ENCODE measurements around the gene ARSJ. TPM values are rescaled to one million over a fixed set of nuclear protein-coding genes. Genes with fewer than 3 reads are reported as not detected.
"Not testable (repeated sequence)": the region's sequence is repeated elsewhere in the genome, so short reads cannot be mapped to it uniquely, and the experiment has no call there.

ARSJ gene
- total RNA-seq, 2 donors from 2014 or later: 15.0 to 25.0 TPM

DNA sequence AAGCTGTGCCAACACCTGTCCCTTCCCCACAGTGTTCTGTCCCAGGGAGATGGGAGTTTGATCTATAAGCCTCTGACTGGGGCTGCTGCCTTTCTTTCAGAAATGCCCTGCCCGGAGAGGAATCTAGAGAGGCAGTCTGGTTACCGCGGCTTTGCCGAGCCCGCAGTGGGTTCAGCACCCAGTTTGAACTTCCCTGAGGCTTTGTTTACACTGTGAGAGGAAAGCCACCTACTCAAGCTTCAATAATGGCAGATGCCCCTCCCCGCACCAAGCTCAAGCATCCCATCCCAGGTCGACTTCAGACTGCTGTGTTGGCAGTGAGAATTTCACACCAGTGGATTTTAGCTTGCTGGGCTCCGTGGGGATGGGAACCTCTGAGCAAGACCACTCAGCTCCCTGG lies 33.3 kb upstream of the ARSJ start:
- Histone ChIP-seq H3K36me3 (no peaks in the 10 kb centered on the region), H3K4me1 (ENCODE audit: control insufficient read depth in 1 of 2, low read depth in 2 of 2) (no peaks in the 10 kb centered on the region), H3K27me3 (replicated peaks; ENCODE audit: insufficient read depth) (no peaks in the 10 kb centered on the region), H3K27ac (no peak overlapping the region), H3K4me3 (no peak overlapping the region), H3K9me3 (no peaks in the 10 kb centered on the region)
- ATAC-seq (ENCODE audit: insufficient number of reproducible peaks, low FRiP score, low read depth) (no peak), DNase-seq (ENCODE audit: low spot score) (no peak)
- TF ChIP-seq, protein P1, sequence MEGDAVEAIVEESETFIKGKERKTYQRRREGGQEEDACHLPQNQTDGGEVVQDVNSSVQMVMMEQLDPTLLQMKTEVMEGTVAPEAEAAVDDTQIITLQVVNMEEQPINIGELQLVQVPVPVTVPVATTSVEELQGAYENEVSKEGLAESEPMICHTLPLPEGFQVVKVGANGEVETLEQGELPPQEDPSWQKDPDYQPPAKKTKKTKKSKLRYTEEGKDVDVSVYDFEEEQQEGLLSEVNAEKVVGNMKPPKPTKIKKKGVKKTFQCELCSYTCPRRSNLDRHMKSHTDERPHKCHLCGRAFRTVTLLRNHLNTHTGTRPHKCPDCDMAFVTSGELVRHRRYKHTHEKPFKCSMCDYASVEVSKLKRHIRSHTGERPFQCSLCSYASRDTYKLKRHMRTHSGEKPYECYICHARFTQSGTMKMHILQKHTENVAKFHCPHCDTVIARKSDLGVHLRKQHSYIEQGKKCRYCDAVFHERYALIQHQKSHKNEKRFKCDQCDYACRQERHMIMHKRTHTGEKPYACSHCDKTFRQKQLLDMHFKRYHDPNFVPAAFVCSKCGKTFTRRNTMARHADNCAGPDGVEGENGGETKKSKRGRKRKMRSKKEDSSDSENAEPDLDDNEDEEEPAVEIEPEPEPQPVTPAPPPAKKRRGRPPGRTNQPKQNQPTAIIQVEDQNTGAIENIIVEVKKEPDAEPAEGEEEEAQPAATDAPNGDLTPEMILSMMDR (IDR thresholded peaks at IDR 0.05): no peak

DNA sequence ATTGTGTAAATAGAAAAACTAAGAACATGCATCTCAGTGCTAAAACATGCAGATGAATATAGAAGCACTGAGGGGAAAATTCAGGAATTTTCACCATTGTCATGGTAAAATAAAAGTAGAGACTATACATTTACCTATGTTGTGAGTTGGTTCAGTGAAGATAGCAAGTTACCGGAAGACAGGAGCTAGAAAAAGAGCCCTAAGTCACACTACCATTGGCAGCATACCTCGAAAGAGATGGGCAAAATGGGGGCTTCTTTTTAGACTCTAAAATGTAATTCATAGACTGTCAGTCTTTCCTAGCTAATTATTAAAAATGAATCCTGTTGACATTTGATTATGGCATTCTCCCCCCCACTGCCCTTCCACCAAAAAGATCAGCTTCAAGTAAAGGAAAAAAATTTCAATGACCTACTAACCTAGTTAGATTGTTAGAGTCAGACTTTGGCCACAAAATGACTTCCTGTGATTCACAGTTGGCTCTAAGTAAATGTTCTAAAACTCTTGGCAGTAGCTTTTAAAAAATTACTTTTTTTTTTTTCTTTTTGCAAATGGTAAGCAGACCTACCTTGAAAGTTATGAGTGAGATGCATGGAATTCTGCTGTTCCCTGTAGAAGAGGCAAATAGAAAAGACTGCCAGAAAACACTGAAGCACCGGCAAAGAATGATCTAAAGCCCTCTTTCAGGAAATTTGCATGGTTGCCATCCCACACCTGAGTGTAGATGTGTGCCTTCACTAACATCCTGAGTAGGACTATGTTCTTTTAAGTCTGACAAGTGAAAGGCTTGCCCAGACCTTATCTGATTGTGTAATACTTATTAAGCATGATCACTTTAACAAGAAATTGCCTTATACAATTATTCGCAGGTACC lies 26.4 kb upstream of the ARSJ start:
- TF ChIP-seq, protein P1 (IDR thresholded peaks at IDR 0.05): no peak
- Histone ChIP-seq H3K27ac (no peak overlapping the region), H3K4me1 (ENCODE audit: control insufficient read depth in 1 of 2, low read depth in 2 of 2) (peaks cover 6 to 13% of the 10 kb centered on the region in 2 donors), H3K9me3 (no peaks in the 10 kb centered on the region), H3K36me3 (no peaks in the 10 kb centered on the region), H3K27me3 (replicated peaks; ENCODE audit: insufficient read depth) (no peaks in the 10 kb centered on the region), H3K4me3 (no peak overlapping the region)
- ATAC-seq (ENCODE audit: insufficient number of reproducible peaks, low FRiP score, low read depth): no peak
- DNase-seq (ENCODE audit: low spot score): no peak

DNA sequence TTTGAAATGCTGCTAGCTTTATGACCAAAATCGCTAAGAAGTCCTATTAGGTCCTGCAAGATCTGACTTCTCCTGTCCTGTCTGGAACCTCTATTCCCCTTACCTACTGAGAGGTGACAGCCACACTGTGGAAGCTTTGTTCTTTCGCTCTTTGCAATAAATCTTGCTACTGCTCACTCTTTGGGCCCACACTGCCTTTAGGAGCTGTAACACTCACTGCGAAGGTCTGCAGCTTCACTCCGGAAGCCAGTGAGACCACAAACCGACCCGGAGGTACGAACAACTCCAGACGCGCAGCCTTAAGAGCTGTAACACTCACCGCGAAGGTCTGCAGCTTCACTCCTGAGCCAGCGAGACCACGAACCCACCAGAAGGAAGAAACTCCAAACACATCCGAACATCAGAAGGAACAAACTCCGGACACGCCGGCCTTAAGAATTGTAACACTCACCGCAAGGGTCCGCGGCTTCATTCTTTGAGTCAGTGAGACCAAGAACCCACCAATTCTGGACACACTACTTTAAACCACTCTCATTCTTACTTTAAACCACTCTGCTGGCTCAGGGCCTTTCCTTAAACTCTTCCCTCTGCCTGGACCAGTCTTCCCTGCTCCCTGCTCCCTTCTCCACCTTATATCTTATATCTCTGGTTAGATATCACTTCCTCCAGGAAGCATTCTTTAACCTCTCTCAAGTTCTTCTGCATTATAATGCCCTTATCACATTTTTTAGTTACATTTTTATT lies 25.2 kb upstream of the ARSJ start:
- H3K27ac ChIP-seq; H3K36me3 ChIP-seq; ATAC-seq (ENCODE audit: insufficient number of reproducible peaks, low FRiP score, low read depth); DNase-seq (ENCODE audit: low spot score); H3K4me3 ChIP-seq; H3K9me3 ChIP-seq; H3K27me3 ChIP-seq (replicated peaks; ENCODE audit: insufficient read depth): not testable (repeated sequence)
- H3K4me1 ChIP-seq (ENCODE audit: control insufficient read depth in 1 of 2, low read depth in 2 of 2): peaks cover 6 to 18% of the 10 kb centered on the region in 2 donors

DNA sequence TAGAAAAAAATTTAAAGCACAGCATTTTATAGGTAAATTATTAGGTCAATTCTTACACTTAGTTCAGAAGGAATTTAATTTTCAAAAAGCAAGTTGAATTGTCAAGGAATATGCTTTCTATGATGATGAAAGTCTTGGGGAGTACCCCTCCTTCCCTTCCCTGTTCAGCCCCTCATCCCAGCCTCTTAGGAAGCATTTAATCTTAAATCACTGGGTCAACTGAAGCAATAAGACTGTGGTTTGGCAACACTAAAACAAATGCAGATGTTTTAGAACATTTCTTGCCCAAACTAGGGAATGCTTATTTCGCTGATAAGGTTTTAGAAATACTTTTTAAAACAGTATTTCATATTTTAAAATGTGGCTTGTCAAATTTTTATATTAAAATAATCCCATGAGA lies 19.1 kb upstream of the ARSJ start:
- Histone ChIP-seq H3K4me3 (no peak overlapping the region), H3K36me3 (no peaks in the 10 kb centered on the region), H3K9me3 (no peaks in the 10 kb centered on the region), H3K27ac (no peak overlapping the region), H3K27me3 (replicated peaks; ENCODE audit: insufficient read depth) (no peaks in the 10 kb centered on the region), H3K4me1 (ENCODE audit: control insufficient read depth in 1 of 2, low read depth in 2 of 2) (peaks cover 0 to 9% of the 10 kb centered on the region in 2 donors)
- TF ChIP-seq, protein P1 (IDR thresholded peaks at IDR 0.05): no peak
- ATAC-seq (ENCODE audit: insufficient number of reproducible peaks, low FRiP score, low read depth) (no peak), DNase-seq (ENCODE audit: low spot score) (no peak)

DNA sequence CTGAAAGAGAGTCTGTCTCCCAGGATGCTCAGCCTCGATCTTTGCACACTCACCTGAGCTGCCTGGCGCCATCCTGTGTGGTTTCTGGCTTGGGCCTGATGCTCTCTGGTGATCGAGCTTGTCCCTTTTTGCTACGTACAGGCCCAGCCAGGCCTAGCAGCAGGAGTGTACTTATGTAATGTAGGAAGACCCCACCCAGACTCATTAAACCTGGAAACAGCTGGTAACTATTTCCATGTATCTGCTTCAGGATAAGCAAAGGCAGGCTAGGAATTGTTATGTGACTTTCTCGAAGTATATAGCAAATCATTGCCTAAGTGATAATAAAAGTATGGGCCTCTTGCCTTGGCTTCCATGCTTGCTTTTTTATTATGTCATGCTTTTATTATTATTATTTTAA lies 18.6 kb upstream of the ARSJ start:
- TF ChIP-seq, protein P1 (IDR thresholded peaks at IDR 0.05): no peak
- H3K4me3 ChIP-seq: no peak overlapping the region
- no peaks in the 10 kb centered on the region for H3K36me3 ChIP-seq
- no peaks in the 10 kb centered on the region for H3K27me3 ChIP-seq (replicated peaks; ENCODE audit: insufficient read depth)
- H3K27ac ChIP-seq: no peak overlapping the region
- ATAC-seq (ENCODE audit: insufficient number of reproducible peaks, low FRiP score, low read depth): no peak
- no peaks in the 10 kb centered on the region for H3K9me3 ChIP-seq
- peaks cover 0 to 9% of the 10 kb centered on the region in 2 donors for H3K4me1 ChIP-seq (ENCODE audit: control insufficient read depth in 1 of 2, low read depth in 2 of 2)
- no peak for DNase-seq (ENCODE audit: low spot score)
